ENCODE results near the gene NOSTRIN. TPM values are rescaled to one million over a fixed set of nuclear protein-coding genes. Genes with fewer than 3 reads are reported as not detected.

NOSTRIN gene
- total and polyA plus RNA-seq, 2 experiments from 2014 or later, result 0.92 to 2.9 TPM

DNA sequence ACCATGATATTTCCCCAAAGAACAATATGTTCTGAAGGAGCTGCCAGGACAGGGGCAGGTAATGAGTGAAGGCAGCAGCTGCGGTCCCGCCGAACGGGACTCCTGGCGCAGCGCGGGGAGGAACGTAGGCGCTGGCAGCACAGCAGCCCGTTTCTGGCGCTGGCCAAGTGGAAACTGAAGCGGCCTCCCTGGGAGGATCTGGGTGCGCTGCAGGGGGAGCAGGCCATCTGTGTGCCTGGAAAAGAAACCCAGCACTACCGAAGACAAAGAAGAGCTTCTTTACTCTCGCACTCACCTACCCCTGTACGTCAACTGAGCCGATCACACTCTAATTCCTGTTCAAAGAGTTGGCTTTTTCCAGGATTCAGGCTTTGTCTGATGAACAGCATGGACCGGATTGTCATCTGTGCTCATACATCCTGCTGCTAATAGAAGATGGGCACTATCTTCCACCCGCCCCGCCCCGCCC lies 110.5 kb downstream of the NOSTRIN start:
- no peak for TF ChIP-seq CTCF (IDR thresholded peaks at IDR 0.05; ENCODE audit: low read depth, low read length)
- H3K27ac ChIP-seq, result no peak overlapping the region
- no peaks in the 10 kb centered on the region for H3K9me3 ChIP-seq (ENCODE audit: low read depth)
- no peaks in the 10 kb centered on the region for H3K4me1 ChIP-seq (ENCODE audit: low read depth)
- H3K4me3 ChIP-seq, result no peak overlapping the region
- DNase-seq (ENCODE audit: low read depth in 1 of 2, low spot score in 1 of 2), result peak; percentile 12 to 53
- no peaks in the 10 kb centered on the region for H3K36me3 ChIP-seq
- H3K27me3 ChIP-seq, result peaks cover 11% of the 10 kb centered on the region

DNA sequence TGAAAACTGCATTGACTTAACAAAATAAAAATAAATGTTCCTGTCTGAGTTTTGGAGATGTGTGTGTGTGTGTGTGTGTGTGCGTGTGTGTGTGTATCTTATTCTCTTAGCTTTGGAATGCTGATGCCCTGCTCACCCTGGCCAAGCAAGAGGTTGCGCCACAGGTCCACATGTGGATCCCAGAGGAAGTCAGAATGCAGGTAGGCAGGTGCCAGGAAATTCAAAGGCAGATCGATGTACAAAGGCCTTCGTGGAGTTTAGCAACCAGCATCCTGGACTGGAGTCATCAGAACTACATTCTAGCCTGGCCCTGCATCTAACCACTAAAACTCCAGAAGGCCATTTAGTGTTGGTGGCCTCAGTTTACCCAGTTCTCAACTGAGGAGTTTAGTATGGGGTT lies 111.1 kb downstream of the NOSTRIN start:
- Histone ChIP-seq H3K36me3 (no peaks in the 10 kb centered on the region), H3K27me3 (peaks cover 11% of the 10 kb centered on the region), H3K9me3 (ENCODE audit: low read depth) (no peaks in the 10 kb centered on the region), H3K4me1 (ENCODE audit: low read depth) (no peaks in the 10 kb centered on the region), H3K4me3 (no peak overlapping the region), H3K27ac (no peak overlapping the region)
- DNase-seq (ENCODE audit: low read depth in 1 of 2, low spot score in 1 of 2), result no peak
- no peak for TF ChIP-seq CTCF (IDR thresholded peaks at IDR 0.05; ENCODE audit: low read depth, low read length)

Other genes with a start within 250 kb of the NOSTRIN start
- gene SPC25, start 87.8 kb downstream of the NOSTRIN start, total RNA-seq, result 3.3 and 10.1 TPM in 2 replicates
- 12.0 and 33.6 TPM in 2 replicates for gene SPC25, start 87.8 kb downstream of the NOSTRIN start, polyA plus RNA-seq
- gene G6PC2, start 98.7 kb downstream of the NOSTRIN start, total RNA-seq, result not detected in 2 replicates
- gene G6PC2, start 98.7 kb downstream of the NOSTRIN start, polyA plus RNA-seq, result not detected in 2 replicates
- 0.12 and 0.32 TPM in 2 replicates for gene ABCB11, start 228.7 kb downstream of the NOSTRIN start, total RNA-seq
- 0.02 and 0.06 TPM in 2 replicates for gene ABCB11, start 228.7 kb downstream of the NOSTRIN start, polyA plus RNA-seq

All from cardiac muscle cell (in vitro differentiated cells and primary cell).